BE2C (cell line): Measurements from ENCODE around the gene TAS2R60.

Experiments used
- DNase-seq: peaks from one replicate; pipeline ENCODE4 v3.0.0-alpha.2; 2020
- H3K27me3 ChIP-seq: fragments of 250-450 bp; sonication (Bioruptor Pico); 2 replicates; pipeline ENCODE4 v1.5.1; 2020; ENCODE audit warnings: mild to moderate bottlenecking
- H3K36me3 ChIP-seq: fragments of 250-450 bp; sonication (Bioruptor Pico); 2 replicates; pipeline ENCODE4 v1.5.1; 2020; ENCODE audit warnings: mild to moderate bottlenecking
- H3K4me1 ChIP-seq: fragments of 250-450 bp; sonication (Bioruptor Pico); 2 replicates; pipeline ENCODE4 v1.5.1; 2020
- H3K4me3 ChIP-seq: 2 replicates; pipeline ENCODE4 v1.5.1; 2011; ENCODE audit warnings: low read depth, low read length
- H3K9me3 ChIP-seq: fragments of 250-450 bp; sonication (Bioruptor Pico); 2 replicates; pipeline ENCODE4 v1.5.1; 2020
- TF ChIP-seq, protein P1 (sequence below): IDR thresholded peaks from 2 replicates; pipeline ENCODE4 v1.5.1; 2012; ENCODE audit warnings: mild to moderate bottlenecking, low read depth, low read length

TAS2R60 gene

DNA sequence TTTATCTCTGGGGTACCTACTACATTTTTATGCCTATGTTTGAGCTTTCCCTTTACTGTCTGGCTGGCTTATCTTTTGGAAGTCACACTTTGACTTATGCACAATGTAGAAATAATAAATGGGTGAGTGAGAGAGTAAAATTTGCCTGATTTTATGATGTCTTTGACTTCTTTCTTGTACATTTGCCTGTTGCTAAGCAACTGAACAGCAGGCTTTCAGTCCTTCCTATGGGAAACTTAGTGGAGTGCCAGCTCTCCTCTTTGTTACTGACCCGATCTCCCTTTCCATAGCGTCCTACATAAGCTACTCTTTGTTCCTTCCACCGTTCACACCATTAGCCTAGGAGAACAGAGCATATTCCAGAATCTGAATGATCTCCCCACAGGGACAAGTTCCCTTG is 4.2 kb downstream of the TAS2R60 start:
- H3K27me3 ChIP-seq, result peaks cover 7% of the 10 kb centered on the region
- DNase-seq, result no peak
- TF ChIP-seq, protein P1, sequence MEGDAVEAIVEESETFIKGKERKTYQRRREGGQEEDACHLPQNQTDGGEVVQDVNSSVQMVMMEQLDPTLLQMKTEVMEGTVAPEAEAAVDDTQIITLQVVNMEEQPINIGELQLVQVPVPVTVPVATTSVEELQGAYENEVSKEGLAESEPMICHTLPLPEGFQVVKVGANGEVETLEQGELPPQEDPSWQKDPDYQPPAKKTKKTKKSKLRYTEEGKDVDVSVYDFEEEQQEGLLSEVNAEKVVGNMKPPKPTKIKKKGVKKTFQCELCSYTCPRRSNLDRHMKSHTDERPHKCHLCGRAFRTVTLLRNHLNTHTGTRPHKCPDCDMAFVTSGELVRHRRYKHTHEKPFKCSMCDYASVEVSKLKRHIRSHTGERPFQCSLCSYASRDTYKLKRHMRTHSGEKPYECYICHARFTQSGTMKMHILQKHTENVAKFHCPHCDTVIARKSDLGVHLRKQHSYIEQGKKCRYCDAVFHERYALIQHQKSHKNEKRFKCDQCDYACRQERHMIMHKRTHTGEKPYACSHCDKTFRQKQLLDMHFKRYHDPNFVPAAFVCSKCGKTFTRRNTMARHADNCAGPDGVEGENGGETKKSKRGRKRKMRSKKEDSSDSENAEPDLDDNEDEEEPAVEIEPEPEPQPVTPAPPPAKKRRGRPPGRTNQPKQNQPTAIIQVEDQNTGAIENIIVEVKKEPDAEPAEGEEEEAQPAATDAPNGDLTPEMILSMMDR, result no peak

DNA sequence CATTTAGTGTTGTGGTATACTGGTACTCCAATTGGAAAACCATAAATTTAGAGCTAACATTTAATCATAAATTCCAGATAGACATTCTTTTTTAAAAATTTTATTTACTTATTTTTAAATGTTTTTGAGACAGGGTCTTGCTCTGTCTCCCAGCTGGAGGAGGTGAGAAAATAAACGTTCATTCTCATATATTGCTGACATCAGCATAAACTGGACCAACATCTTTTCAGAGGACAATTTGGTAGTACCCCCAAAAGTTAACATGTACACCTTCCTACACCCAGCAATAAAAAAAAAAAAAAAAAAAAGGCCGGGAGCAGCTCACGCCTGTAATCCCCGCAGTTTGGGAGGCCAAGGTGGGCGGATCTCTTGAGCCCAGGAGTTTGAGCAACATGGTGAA is 5.2 kb downstream of the TAS2R60 start:
- TF ChIP-seq, protein P1, result no peak
- DNase-seq, result no peak
- Histone ChIP-seq H3K36me3 (no peaks in the 10 kb centered on the region), H3K4me1 (no peaks in the 10 kb centered on the region), H3K9me3 (no peaks in the 10 kb centered on the region), H3K27me3 (peaks cover 7% of the 10 kb centered on the region), H3K4me3 (no peak overlapping the region)

More for the DNA sequence above, 4.2 kb downstream of the TAS2R60 start:
- no peaks in the 10 kb centered on the region for H3K4me1 ChIP-seq
- no peaks in the 10 kb centered on the region for H3K9me3 ChIP-seq
- no peaks in the 10 kb centered on the region for H3K36me3 ChIP-seq
- no peak overlapping the region for H3K4me3 ChIP-seq

DNA sequence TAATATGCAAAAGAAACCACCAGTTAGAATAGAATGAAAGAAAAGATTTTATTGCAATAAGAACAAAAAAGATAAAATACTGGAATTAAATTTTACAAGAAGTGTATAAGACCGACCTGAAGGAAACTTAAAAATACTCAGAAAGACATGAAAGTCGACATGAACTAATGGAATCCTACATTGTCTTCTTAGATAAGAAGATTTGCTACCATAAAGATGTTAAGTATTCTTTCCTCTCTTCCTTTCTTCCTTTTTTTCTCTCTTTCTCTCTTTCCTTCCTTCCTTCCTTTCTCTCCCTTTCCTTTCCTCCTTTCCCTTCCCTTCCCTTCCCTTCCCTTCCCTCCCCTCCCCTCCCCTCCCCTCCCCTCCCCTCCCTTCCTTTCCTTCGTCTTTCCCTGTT is 6.5 kb downstream of the TAS2R60 start:
- TF ChIP-seq, protein P1, result no peak
- Histone ChIP-seq H3K9me3 (no peaks in the 10 kb centered on the region), H3K27me3 (peaks cover 7% of the 10 kb centered on the region), H3K36me3 (no peaks in the 10 kb centered on the region), H3K4me3 (no peak overlapping the region), H3K4me1 (no peaks in the 10 kb centered on the region)
- no peak for DNase-seq

DNA sequence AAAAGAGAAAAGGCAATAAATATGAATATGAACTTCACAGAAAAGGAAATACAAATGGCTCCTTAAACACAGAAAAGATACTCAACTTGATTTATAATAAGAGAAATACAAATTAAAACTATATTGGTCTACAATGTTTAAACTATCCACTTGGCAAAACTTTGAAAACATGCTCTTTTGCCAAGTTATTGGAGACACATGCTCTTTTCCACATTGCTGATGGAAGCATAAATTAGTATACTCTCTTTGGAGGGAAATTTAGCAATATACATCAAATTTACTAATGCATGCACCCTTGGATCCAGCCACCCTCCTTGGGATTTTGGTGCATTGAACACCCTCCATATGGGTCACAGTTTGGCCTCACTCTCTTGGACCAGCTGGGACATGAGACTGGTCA is 7.9 kb downstream of the TAS2R60 start:
- Histone ChIP-seq H3K27me3 (no peaks in the 10 kb centered on the region; the same call in 1 of the 2 replicates), H3K9me3 (no peaks in the 10 kb centered on the region), H3K4me1 (no peaks in the 10 kb centered on the region), H3K36me3 (no peaks in the 10 kb centered on the region), H3K4me3 (no peak overlapping the region)
- DNase-seq, result no peak
- TF ChIP-seq, protein P1, result no peak

DNA sequence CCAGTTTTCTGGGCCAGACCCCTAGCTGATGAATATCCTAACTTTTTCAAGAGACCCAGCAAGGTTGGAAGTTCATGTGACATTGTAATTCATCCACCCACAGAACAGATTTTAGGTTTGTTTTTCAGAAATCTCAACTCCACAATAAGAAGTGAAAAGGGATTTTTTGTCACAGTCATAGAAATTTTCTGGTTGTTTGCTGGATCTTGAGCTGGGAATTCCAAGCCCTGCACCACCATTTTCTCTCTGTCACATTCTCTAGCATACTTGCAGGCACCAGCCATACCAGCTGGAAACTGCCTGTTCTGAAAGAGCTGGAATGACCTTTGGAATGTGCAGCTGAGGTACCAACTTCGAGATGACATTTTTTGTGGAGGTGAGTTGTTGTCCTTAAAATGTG is 8.5 kb downstream of the TAS2R60 start:
- no peak for DNase-seq
- Histone ChIP-seq H3K4me3 (no peak overlapping the region), H3K9me3 (no peaks in the 10 kb centered on the region), H3K36me3 (no peaks in the 10 kb centered on the region), H3K27me3 (no peaks in the 10 kb centered on the region; the same call in 1 of the 2 replicates), H3K4me1 (no peaks in the 10 kb centered on the region)
- TF ChIP-seq, protein P1, result no peak

DNA sequence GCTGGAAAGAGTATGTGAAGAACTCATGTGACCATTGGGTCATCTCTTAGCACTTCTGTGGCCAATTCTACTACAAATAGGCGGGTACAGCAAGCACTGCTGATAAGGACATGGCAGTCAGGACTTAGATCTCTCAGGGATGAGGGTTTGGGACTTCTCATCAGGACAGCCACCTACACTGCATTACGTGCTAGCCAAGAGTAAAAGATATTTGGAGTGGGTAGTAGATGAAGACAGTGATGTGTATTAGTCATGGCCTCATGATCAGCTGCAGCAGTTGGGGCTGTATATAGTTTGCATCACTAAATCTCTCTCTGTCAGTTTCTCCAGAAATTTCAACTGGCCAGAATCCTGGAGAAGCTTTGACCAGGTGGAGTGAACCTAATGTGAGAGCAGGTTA is 9.2 kb downstream of the TAS2R60 start:
- Histone ChIP-seq H3K9me3 (no peaks in the 10 kb centered on the region), H3K36me3 (no peaks in the 10 kb centered on the region), H3K4me3 (no peak overlapping the region), H3K27me3 (no peaks in the 10 kb centered on the region; the same call in 1 of the 2 replicates), H3K4me1 (no peaks in the 10 kb centered on the region)
- no peak for DNase-seq
- TF ChIP-seq, protein P1, result no peak
